ENCODE data around the gene RASGEF1B. TPM values are rescaled to one million over a fixed set of nuclear protein-coding genes. Genes with fewer than 3 reads are reported as not detected.

RASGEF1B gene
- total RNA-seq, 4 donors from 2014 or later = 9.1 to 18.9 (median 13.9) TPM

DNA sequence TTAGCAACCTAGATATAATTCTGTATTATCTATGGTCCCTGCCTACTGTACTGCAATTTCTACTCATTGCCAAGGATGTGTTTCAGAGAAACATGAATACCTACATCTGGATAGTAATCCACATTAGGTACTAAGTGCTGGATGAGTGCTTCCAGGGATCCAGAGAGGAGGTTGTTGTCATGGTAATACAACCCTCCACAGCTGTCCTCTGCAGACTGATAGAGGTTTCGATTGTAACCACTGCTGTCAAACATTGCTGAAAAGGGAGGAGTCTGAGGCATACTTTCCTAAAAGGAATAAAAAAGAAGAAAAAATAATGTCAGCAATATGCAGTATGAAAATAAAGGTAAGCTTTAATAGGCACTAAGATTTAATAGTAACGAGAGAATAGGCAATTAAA, 12.5 kb downstream of the RASGEF1B start:
- DNase-seq = no peak
- intact Hi-C loops (cut with DNase I) = no loop called here
- 77 to 84% methylated on average over 2 of the region's 2 CpGs for WGBS, 2 donors
- H3K4me1 ChIP-seq = peaks cover 0 to 48% (median 8%) of the 10 kb centered on the region in 3 donors
- no peaks in the 10 kb centered on the region for H3K27me3 ChIP-seq
- H3K9me3 ChIP-seq = no peaks in the 10 kb centered on the region
- TF ChIP-seq POLR2A (IDR thresholded peaks at IDR 0.05) = no peak
- no peak for TF ChIP-seq CTCF (IDR thresholded peaks at IDR 0.05)
- no peak overlapping the region for H3K27ac ChIP-seq
- H3K4me3 ChIP-seq = no peak overlapping the region
- peaks cover 0 to 42% (median 0%) of the 10 kb centered on the region in 3 donors for H3K36me3 ChIP-seq

DNA sequence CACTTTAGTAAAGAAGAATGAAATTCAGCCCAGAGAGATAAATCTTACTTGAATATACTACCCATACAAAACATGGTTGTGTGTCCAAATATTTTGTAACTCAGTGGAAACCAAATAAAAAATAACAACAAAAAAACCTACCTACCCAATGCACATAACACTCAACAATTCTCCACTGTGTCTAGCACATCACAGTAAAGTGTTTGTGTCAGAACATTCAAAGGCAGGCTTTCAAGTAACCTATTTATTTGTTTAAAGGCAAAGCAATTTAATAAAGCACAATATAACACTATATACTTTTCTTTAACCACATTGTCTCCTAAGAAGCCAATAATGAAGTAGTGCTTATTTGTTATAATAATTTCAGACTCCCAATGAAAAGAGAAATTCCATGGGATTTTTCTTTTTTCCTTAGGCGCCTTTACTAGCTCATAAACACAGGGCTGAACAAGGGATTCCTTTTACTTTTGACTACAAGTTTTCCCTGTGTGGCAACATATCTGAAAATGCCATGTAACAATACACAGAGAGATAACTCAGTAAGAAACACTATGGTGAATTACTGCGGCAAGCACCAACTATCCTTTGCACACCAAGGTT, 13.7 kb downstream of the RASGEF1B start:
- TF ChIP-seq POLR2A (IDR thresholded peaks at IDR 0.05) = no peak
- no peak for TF ChIP-seq CTCF (IDR thresholded peaks at IDR 0.05)
- no peak for DNase-seq
- Histone ChIP-seq H3K27me3 (no peaks in the 10 kb centered on the region), H3K36me3 (peaks cover 0 to 49% (median 0%) of the 10 kb centered on the region in 3 donors), H3K4me1 (peaks cover 0 to 57% (median 11%) of the 10 kb centered on the region in 3 donors), H3K9me3 (no peaks in the 10 kb centered on the region), H3K27ac (no peak overlapping the region), H3K4me3 (no peak overlapping the region)
- intact Hi-C loops (cut with DNase I) = no loop called here
- 84 to 98% methylated on average over 2 of the region's 2 CpGs for WGBS, 2 donors

DNA sequence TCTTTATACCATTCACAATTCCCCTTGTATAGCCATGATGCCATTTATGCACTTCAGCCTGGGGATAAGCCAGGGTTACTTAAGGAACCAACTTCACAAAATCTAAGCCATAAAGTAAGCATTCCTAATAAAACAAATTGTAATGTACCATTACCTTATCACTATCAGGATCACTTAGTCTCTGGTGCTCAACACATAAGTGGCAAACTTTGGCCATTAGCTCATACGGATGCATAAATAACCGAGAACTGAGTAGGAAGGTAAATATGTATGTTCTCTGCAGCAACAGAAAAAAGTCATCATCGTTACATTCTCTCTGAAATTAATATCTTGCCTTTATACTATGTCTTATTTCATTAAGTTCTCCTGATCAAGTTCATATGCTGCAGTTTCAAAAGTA, 14.4 kb downstream of the RASGEF1B start:
- peaks cover 0 to 49% (median 0%) of the 10 kb centered on the region in 3 donors for H3K36me3 ChIP-seq
- intact Hi-C loops (cut with DNase I) = no loop called here
- H3K27me3 ChIP-seq = no peaks in the 10 kb centered on the region
- no peak overlapping the region for H3K27ac ChIP-seq
- no peak overlapping the region for H3K4me3 ChIP-seq
- 93% methylated on average over 3 of the region's 3 CpGs for WGBS, 2 donors
- no peaks in the 10 kb centered on the region for H3K9me3 ChIP-seq
- H3K4me1 ChIP-seq = peaks cover 0 to 57% (median 11%) of the 10 kb centered on the region in 3 donors
- no peak for DNase-seq
- TF ChIP-seq CTCF (IDR thresholded peaks at IDR 0.05) (no peak), POLR2A (IDR thresholded peaks at IDR 0.05) (no peak)

- Histone ChIP-seq H3K9me3 (no peaks in the 10 kb centered on the region), H3K27ac (peak overlapping the region in 1 of 4 donors; percentile 3), H3K4me1 (peaks cover 0 to 58% (median 17%) of the 10 kb centered on the region in 3 donors), H3K36me3 (peaks cover 0 to 57% (median 0%) of the 10 kb centered on the region in 3 donors), H3K27me3 (no peaks in the 10 kb centered on the region), H3K4me3 (no peak overlapping the region)
- no peak for DNase-seq
- intact Hi-C loops (cut with DNase I) = no loop called here
- TF ChIP-seq CTCF (IDR thresholded peaks at IDR 0.05) (no peak), POLR2A (IDR thresholded peaks at IDR 0.05) (no peak)
- WGBS, 2 donors = 52 to 58% methylated on average over 2 of the region's 2 CpGs
Observed at GRCh38 chr4:81455897-81456296, 15.8 kb downstream of the RASGEF1B start.

- WGBS, 2 donors = 36 to 50% methylated on average over 2 of the region's 2 CpGs
- Histone ChIP-seq H3K27me3 (no peaks in the 10 kb centered on the region), H3K36me3 (peaks cover 0 to 66% (median 0%) of the 10 kb centered on the region in 3 donors), H3K27ac (peak overlapping the region in 3 of 4 donors; percentile 3 to 36 (median 7)), H3K4me3 (no peak overlapping the region), H3K4me1 (peaks cover 0 to 49% (median 17%) of the 10 kb centered on the region in 3 donors), H3K9me3 (no peaks in the 10 kb centered on the region)
- intact Hi-C loops (cut with DNase I) = no loop called here
- no peak for DNase-seq
- no peak for TF ChIP-seq POLR2A (IDR thresholded peaks at IDR 0.05)
- no peak for TF ChIP-seq CTCF (IDR thresholded peaks at IDR 0.05)
Observed at GRCh38 chr4:81454948-81455347, 16.8 kb downstream of the RASGEF1B start.

Measured in esophagus squamous epithelium (tissue), 5 donors.